Measurements from ENCODE around the gene STXBP2.

GRCh38 chr19:7679771-7680605 is 43.1 kb downstream of the STXBP2 start:
- TF ChIP-seq EZH2 (IDR thresholded peaks at IDR 0.05; ENCODE audit: borderline replicate concordance, low read length): no peak
- TF ChIP-seq, protein P1, sequence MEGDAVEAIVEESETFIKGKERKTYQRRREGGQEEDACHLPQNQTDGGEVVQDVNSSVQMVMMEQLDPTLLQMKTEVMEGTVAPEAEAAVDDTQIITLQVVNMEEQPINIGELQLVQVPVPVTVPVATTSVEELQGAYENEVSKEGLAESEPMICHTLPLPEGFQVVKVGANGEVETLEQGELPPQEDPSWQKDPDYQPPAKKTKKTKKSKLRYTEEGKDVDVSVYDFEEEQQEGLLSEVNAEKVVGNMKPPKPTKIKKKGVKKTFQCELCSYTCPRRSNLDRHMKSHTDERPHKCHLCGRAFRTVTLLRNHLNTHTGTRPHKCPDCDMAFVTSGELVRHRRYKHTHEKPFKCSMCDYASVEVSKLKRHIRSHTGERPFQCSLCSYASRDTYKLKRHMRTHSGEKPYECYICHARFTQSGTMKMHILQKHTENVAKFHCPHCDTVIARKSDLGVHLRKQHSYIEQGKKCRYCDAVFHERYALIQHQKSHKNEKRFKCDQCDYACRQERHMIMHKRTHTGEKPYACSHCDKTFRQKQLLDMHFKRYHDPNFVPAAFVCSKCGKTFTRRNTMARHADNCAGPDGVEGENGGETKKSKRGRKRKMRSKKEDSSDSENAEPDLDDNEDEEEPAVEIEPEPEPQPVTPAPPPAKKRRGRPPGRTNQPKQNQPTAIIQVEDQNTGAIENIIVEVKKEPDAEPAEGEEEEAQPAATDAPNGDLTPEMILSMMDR (conservative IDR thresholded peaks at IDR 0.05 in 1 of 2, IDR thresholded peaks at IDR 0.05 in 1 of 2; ENCODE audit: extremely low read depth in 1 of 2, insufficient read depth in 1 of 2, low read depth in 1 of 2, low read length in 2 of 2): no peak
